ENCODE measurements around the gene GADD45GIP1.

GRCh38 chr19:12924621-12925310 lies 32.3 kb downstream of the GADD45GIP1 start:
- TF ChIP-seq CTCF (conservative IDR thresholded peaks at IDR 0.05 in 1 of 2, IDR thresholded peaks at IDR 0.05 in 1 of 2; ENCODE audit: low read depth in 1 of 2, low read length in 2 of 2), result no peak
- no peak for TF ChIP-seq EZH2 (IDR thresholded peaks at IDR 0.05; ENCODE audit: low read length, missing control alignments)
